Brain pericyte (primary cell): ENCODE results near the gene GALNTL6.

Experiments
- DNase-seq: peaks from one replicate; pipeline ENCODE4 v3.0.0-alpha.2; 2012; ENCODE audit warnings: low read depth, low spot score

Gene GALNTL6

GRCh38 chr4:172982151-172982590 lies 1169.0 kb downstream of the GALNTL6 start:
- DNase-seq = peak; percentile 90

- no peak for DNase-seq
Measured at GRCh38 chr4:172983014-172983413, 1169.8 kb downstream of the GALNTL6 start.

- no peak for DNase-seq
Measured at GRCh38 chr4:172983631-172984030, 1170.4 kb downstream of the GALNTL6 start.

- DNase-seq = no peak
Measured at GRCh38 chr4:172985552-172985951, 1172.3 kb downstream of the GALNTL6 start.

GRCh38 chr4:172986114-172986513 lies 1172.9 kb downstream of the GALNTL6 start:
- DNase-seq = no peak

GRCh38 chr4:172989984-172990820 lies 1177.0 kb downstream of the GALNTL6 start:
- DNase-seq = no peak

- no peak for DNase-seq
Measured at GRCh38 chr4:172992648-172993378, 1179.6 kb downstream of the GALNTL6 start.

GRCh38 chr4:172995161-172995560 lies 1182.0 kb downstream of the GALNTL6 start:
- no peak for DNase-seq

- no peak for DNase-seq
Measured at GRCh38 chr4:172995704-172996103, 1182.5 kb downstream of the GALNTL6 start.

- no peak for DNase-seq
Measured at GRCh38 chr4:172996571-172997216, 1183.5 kb downstream of the GALNTL6 start.

GRCh38 chr4:172997217-172997609 lies 1184.0 kb downstream of the GALNTL6 start:
- no peak for DNase-seq

GRCh38 chr4:172997856-172998255 lies 1184.7 kb downstream of the GALNTL6 start:
- no peak for DNase-seq

GRCh38 chr4:172998527-172999469 lies 1185.6 kb downstream of the GALNTL6 start:
- DNase-seq = no peak

- DNase-seq = no peak
Measured at GRCh38 chr4:173001571-173001970, 1188.4 kb downstream of the GALNTL6 start.

GRCh38 chr4:173002830-173003561 lies 1189.8 kb downstream of the GALNTL6 start:
- DNase-seq = no peak

GRCh38 chr4:173005912-173006633 lies 1192.9 kb downstream of the GALNTL6 start:
- no peak for DNase-seq

- no peak for DNase-seq
Measured at GRCh38 chr4:173008436-173008835, 1195.2 kb downstream of the GALNTL6 start.

- no peak for DNase-seq
Measured at GRCh38 chr4:173009129-173009823, 1196.1 kb downstream of the GALNTL6 start.

- no peak for DNase-seq
Measured at GRCh38 chr4:173012608-173013007, 1199.4 kb downstream of the GALNTL6 start.
